K562 (cell line): ENCODE results near the gene MOAP1. TPM values are rescaled to one million over a fixed set of nuclear protein-coding genes. Genes with fewer than 3 reads are reported as not detected.
"Not testable (repeated sequence)": the region's sequence is repeated elsewhere in the genome, so short reads cannot be mapped to it uniquely, and the experiment has no call there.

Experiments used
- ATAC-seq: fragments of 200-7000 bp; cut with Tn5 transposase; 3 replicates; pipeline ENCODE4 v1.9.1; 2020; ENCODE audit warnings: moderate library complexity
- BruUV-seq: library from RNA; stranded (reverse); fragments of 400-500 nt; replicated peaks from 2 replicates; lab custom pipeline; 2021; lab: Mats Ljungman, UMichigan
- CTCF ChIA-PET: fragments of 300-600 bp; formaldehyde crosslinking; extraction: SDS; loops from one replicate; lab custom pipeline; 2021; ENCODE audit warnings: low intra/inter-chr PET ratio; lab: Yijun Ruan, JAX
- POLR2A ChIA-PET: fragments of 300-600, 350-650 bp; sonication (Branson Sonifier 250); formaldehyde crosslinking; extraction: SDS; loops from one replicate; lab custom pipeline; 2021; ENCODE audit warnings: antibody characterized with exemption, inconsistent platforms; lab: Yijun Ruan, JAX
- DNase-seq, 4 experiments: peaks; one replicate each; pipeline versions ENCODE4 v3.0.0 to v3.0.0-alpha.2; 2011 to 2018; ENCODE audit warnings: low spot score in 3 of 4, mixed read lengths in 3 of 4; ENCODE audit errors: extremely low read depth in 1 of 4
- FAIRE-seq: peaks from 2 replicates; lab custom pipeline; 2011; peaks lifted over from hg19 to GRCh38; lab: Jason Lieb, UNC
- H2AFZ ChIP-seq: 2 replicates; pipeline ENCODE4 v1.6.0; 2011; ENCODE audit warnings: low read depth, low read length, control low read depth, inconsistent platforms
- H3K27ac ChIP-seq: fragments of 200-600 bp; 3 replicates; pipeline ENCODE4 v1.8.0; 2011; ENCODE audit warnings: low read depth, mild to moderate bottlenecking, control low read depth, inconsistent platforms, low read length, moderate library complexity, mixed read lengths; ENCODE audit errors: extremely low read depth
- H3K27me3 ChIP-seq, 2 experiments: fragments of 300-600 bp in 1 of 2; 2 replicates in 1 of 2; 3 replicates in 1 of 2; pipeline versions ENCODE4 v1.6.0 to v1.8.0; 2011; ENCODE audit warnings: inconsistent platforms in 2 of 2, low read length in 2 of 2, mild to moderate bottlenecking in 1 of 2, mixed read lengths in 1 of 2, moderate library complexity in 1 of 2; ENCODE audit not compliant: control insufficient read depth in 2 of 2, insufficient read depth in 2 of 2
- H3K36me3 ChIP-seq: fragments of 300-600 bp; 3 replicates; pipeline ENCODE4 v1.8.0; 2011; ENCODE audit warnings: mild to moderate bottlenecking, low read length, inconsistent platforms; ENCODE audit not compliant: control insufficient read depth, insufficient read depth
- H3K4me1 ChIP-seq, 2 experiments: fragments of 200-600 bp in 1 of 2; replicated peaks in 1 of 2; 2 replicates in 1 of 2; 3 replicates in 1 of 2; pipeline versions ENCODE4 v1.5.1 to v1.8.0; 2011; ENCODE audit warnings: inconsistent platforms in 2 of 2, low read length in 2 of 2, mild to moderate bottlenecking in 1 of 2, mixed read lengths in 1 of 2, moderate library complexity in 1 of 2; ENCODE audit not compliant: control insufficient read depth in 2 of 2, insufficient read depth in 2 of 2
- H3K4me2 ChIP-seq: 2 replicates; pipeline ENCODE4 v1.6.1; 2011; ENCODE audit warnings: low read length, control low read depth, inconsistent platforms, mixed read lengths; ENCODE audit not compliant: insufficient read depth
- H3K4me3 ChIP-seq: fragments of 200-600 bp; sonication (generic), shearing (Covaris generic); 2 replicates; pipeline ENCODE4 v1.5.1; 2016; ENCODE audit warnings: control low read depth, inconsistent platforms
- H3K79me2 ChIP-seq: fragments of 200-600 bp; 3 replicates; pipeline ENCODE4 v1.8.0; 2011; ENCODE audit warnings: low read length, inconsistent platforms; ENCODE audit not compliant: control insufficient read depth, insufficient read depth
- H3K9ac ChIP-seq, 2 experiments: 2 replicates each; pipeline versions ENCODE4 v1.6.0 to v1.6.1; 2011; ENCODE audit warnings: low read depth in 2 of 2, low read length in 2 of 2, control low read depth in 1 of 2, inconsistent platforms in 1 of 2, mild to moderate bottlenecking in 1 of 2, mixed read lengths in 1 of 2; ENCODE audit not compliant: insufficient read depth in 1 of 2
- H3K9me1 ChIP-seq: one replicate; pipeline ENCODE4 v1.6.0; 2011; ENCODE audit warnings: inconsistent platforms, mild to moderate bottlenecking, low read length, moderate library complexity; ENCODE audit not compliant: control insufficient read depth, insufficient read depth
- H3K9me3 ChIP-seq: replicated peaks from 2 replicates; pipeline ENCODE4 v1.5.1; 2011; ENCODE audit warnings: low read depth, low read length, inconsistent platforms; ENCODE audit not compliant: control insufficient read depth, insufficient read depth
- H4K20me1 ChIP-seq: replicated peaks from 2 replicates; pipeline ENCODE4 v1.6.1; 2011; ENCODE audit warnings: low read length, inconsistent platforms, mixed read lengths; ENCODE audit not compliant: control insufficient read depth, insufficient read depth
- CTCF ChIP-seq, 3 experiments: IDR thresholded peaks in 2 of 3; conservative IDR thresholded peaks in 1 of 3; 2 replicates each; pipeline ENCODE4 v1.5.1; 2011 to 2012; ENCODE audit warnings: low read length in 3 of 3, mild to moderate bottlenecking in 3 of 3, control low read depth in 2 of 3, improper control_type of control experiment in 1 of 3, inconsistent platforms in 1 of 3, low read depth in 1 of 3, mixed read lengths in 1 of 3, moderate library complexity in 1 of 3; ENCODE audit not compliant: insufficient read depth in 2 of 3
- MYNN ChIP-seq, 2 experiments: sonication (generic); formaldehyde crosslinking in 1 of 2; IDR thresholded peaks; 2 replicates each; pipeline versions ENCODE4 v1.5.0 to v1.6.1; 2016 to 2020; ENCODE audit warnings: antibody characterized with exemption in 1 of 2, missing genetic modification reagents in 1 of 2
- PTBP1 ChIP-seq: fragments of 200-400 bp; formaldehyde crosslinking; IDR thresholded peaks from 2 replicates; pipeline ENCODE4 v1.6.1; 2017; ENCODE audit warnings: low read depth, low read length
- WGBS: fragments of 100-300 bp; shearing (Covaris generic); methylation state at CpG from one replicate; pipeline ENCODE4 v1.1.6; 2016; ENCODE audit warnings: low coverage, mixed read lengths; ENCODE audit not compliant: insufficient coverage; ENCODE audit errors: missing lambda C conversion rate; 5-methylcytosine and 5-hydroxymethylcytosine counted together
- in situ Hi-C: fragments of 300-500 bp; cut with MboI; formaldehyde crosslinking; loops from 4 replicates; pipeline ENCODE4 v1.15.0; 2018; ENCODE audit warnings: inconsistent platforms, mixed read lengths
- intact Hi-C: fragments of 100-400 bp; cut with micrococcal nuclease; formaldehyde crosslinking; loops from 2 replicates; pipeline ENCODE4 v1.14.2; 2022
- polyA plus RNA-seq, 8 experiments: library from polyadenylated mRNA; depleted of rRNA in 4 of 8; stranded (reverse) in 5 of 8; unstranded in 3 of 8; fragments of >200 nt; fragmentation: Nextera tagmentation in 2 of 8; fragmentation: Illumina TruSeq in 1 of 8; extraction: Ambion mirVana in 2 of 8; extraction: Trizol in 1 of 8; gene quantifications; 2 replicates each; pipeline versions ENCODE4 v1.2.1 to v1.2.3, GENCODE V29; 2011 to 2014; ENCODE audit warnings: inconsistent platforms in 1 of 8, missing spikeins in 1 of 8
- total RNA-seq, 7 experiments: library from RNA; depleted of rRNA in 6 of 7; stranded (reverse); fragments of >200 nt in 6 of 7; fragmentation: Illumina TruSeq in 2 of 7; extraction: Trizol in 2 of 7; gene quantifications; 2 replicates each; pipeline versions ENCODE4 v1.2.1 to v1.2.3, GENCODE V29; 2011 to 2021; ENCODE audit warnings: low replicate concordance in 1 of 7
- TF ChIP-seq, protein P1 (sequence below): fragments of 250-450 bp; sonication (Bioruptor Pico); IDR thresholded peaks from 2 replicates; pipeline ENCODE4 v1.5.0; 2022; ENCODE audit warnings: mild to moderate bottlenecking

MOAP1 gene
- total and polyA plus RNA-seq, 9 of the 15 experiments (the other 6 are each of a cell fraction or from before 2014, with no cell fraction given): 1.5 to 14.4 (median 6.0) TPM

DNA sequence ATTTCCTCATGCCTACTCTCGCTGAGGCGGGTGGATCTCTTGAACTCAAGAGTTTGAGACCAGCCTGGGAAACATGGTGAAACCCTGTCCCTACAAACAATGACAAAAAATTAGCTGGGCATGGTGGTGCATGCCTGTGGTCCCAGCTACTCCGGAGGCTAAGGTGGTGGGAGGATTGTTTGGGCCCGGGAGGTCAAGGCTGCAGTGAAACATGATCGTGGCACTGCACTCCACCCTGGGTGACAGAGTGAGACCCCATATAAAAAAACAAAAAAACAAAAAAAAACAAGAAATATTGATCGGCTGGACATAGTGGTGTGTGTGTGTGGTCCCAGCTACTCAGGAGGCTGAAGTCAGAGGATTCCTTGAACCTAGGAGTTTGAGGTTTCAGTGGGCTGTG, 9.2 kb downstream of the MOAP1 start:
- no peak for FAIRE-seq

GRCh38 chr14:93174731-93175130, 10.0 kb downstream of the MOAP1 start:
- H3K9me3 ChIP-seq, H3K4me3 ChIP-seq, POLR2A ChIA-PET, H3K27ac ChIP-seq, FAIRE-seq, H3K27me3 ChIP-seq, H3K9me1 ChIP-seq, H3K4me1 ChIP-seq, BruUV-seq, CTCF ChIA-PET, H4K20me1 ChIP-seq, in situ Hi-C loops, intact Hi-C loops, H2AFZ ChIP-seq, H3K4me2 ChIP-seq, H3K36me3 ChIP-seq, H3K79me2 ChIP-seq, H3K9ac ChIP-seq, ATAC-seq, DNase-seq: not testable (repeated sequence)
- WGBS: 15% methylated on average over 2 of the region's 5 CpGs

More for the DNA sequence above, 9.2 kb downstream of the MOAP1 start:
- Histone ChIP-seq H3K4me1 (peaks cover 0 to 3% of the 10 kb centered on the region in 2 experiments; a peak in 3 of 5 replicates), H3K36me3 (no peaks in the 10 kb centered on the region), H3K9me1 (no peaks in the 10 kb centered on the region), H3K27ac (no peak overlapping the region), H3K27me3 (no peaks in the 10 kb centered on the region), H3K4me2 (no peak overlapping the region), H3K9me3 (no peaks in the 10 kb centered on the region), H4K20me1 (no peaks in the 10 kb centered on the region), H2AFZ (no peak overlapping the region), H3K4me3 (no peak overlapping the region), H3K79me2 (no peaks in the 10 kb centered on the region)
- WGBS: 27% methylated on average over 4 of the region's 6 CpGs
- DNase-seq: no peak
- POLR2A ChIA-PET: interaction anchor here (0.5 kb wide), 1 partner anchor 9 kb away, joined by 3 read pairs; no protein-coding TSS in a partner anchor
- no TSS peak for BruUV-seq
- intact Hi-C loops (no loop called here), in situ Hi-C loops (no loop called here)
- ATAC-seq: no peak
- no peak for TF ChIP-seq MYNN (IDR thresholded peaks at IDR 0.05)
- TF ChIP-seq MYNN (CRISPR knock-in tag; IDR thresholded peaks at IDR 0.05): no peak
- TF ChIP-seq, protein P1, sequence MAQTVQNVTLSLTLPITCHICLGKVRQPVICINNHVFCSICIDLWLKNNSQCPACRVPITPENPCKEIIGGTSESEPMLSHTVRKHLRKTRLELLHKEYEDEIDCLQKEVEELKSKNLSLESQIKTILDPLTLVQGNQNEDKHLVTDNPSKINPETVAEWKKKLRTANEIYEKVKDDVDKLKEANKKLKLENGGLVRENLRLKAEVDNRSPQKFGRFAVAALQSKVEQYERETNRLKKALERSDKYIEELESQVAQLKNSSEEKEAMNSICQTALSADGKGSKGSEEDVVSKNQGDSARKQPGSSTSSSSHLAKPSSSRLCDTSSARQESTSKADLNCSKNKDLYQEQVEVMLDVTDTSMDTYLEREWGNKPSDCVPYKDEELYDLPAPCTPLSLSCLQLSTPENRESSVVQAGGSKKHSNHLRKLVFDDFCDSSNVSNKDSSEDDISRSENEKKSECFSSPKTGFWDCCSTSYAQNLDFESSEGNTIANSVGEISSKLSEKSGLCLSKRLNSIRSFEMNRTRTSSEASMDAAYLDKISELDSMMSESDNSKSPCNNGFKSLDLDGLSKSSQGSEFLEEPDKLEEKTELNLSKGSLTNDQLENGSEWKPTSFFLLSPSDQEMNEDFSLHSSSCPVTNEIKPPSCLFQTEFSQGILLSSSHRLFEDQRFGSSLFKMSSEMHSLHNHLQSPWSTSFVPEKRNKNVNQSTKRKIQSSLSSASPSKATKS: no peak
- TF ChIP-seq PTBP1: no peak
- no peak for TF ChIP-seq CTCF (IDR thresholded peaks at IDR 0.05 in 2 of 3, conservative IDR thresholded peaks at IDR 0.05 in 1 of 3; ENCODE audit: insufficient read depth in 2 of 3, low read depth in 1 of 3, low read length in 3 of 3)
- TF ChIP-seq, all 486 proteins: peak for 0
- no peak overlapping the region for H3K9ac ChIP-seq
- CTCF ChIA-PET: no interaction called here
